HEK293 (cell line): Measurements from ENCODE around the gene CHCHD10.

Experiments used
- GLI2 ChIP-seq: fragments of 450-650 bp; formaldehyde crosslinking; IDR thresholded peaks from 2 replicates; pipeline ENCODE4; 2017; ENCODE audit warnings: missing biosample characterization, missing genetic modification characterization, low read depth, borderline replicate concordance
- KLF10 ChIP-seq: fragments of 450-650 bp; IDR thresholded peaks from 2 replicates; pipeline ENCODE4 v1.5.1; 2018; ENCODE audit warnings: missing biosample characterization, mild to moderate bottlenecking, missing genetic modification characterization
- KLF8 ChIP-seq: fragments of 450-650 bp; formaldehyde crosslinking; IDR thresholded peaks from 2 replicates; pipeline ENCODE4 v1.5.1; 2016; ENCODE audit warnings: missing biosample characterization, missing genetic modification characterization
- MZF1 ChIP-seq: fragments of 450-650 bp; formaldehyde crosslinking; IDR thresholded peaks from 2 replicates; pipeline ENCODE4 v1.5.1; 2017; ENCODE audit warnings: missing biosample characterization, missing genetic modification characterization, borderline replicate concordance
- ZBTB48 ChIP-seq: fragments of 450-650 bp; formaldehyde crosslinking; IDR thresholded peaks from 2 replicates; pipeline ENCODE4 v1.5.1; 2016; ENCODE audit warnings: missing biosample characterization, missing genetic modification characterization
- ZFP3 ChIP-seq: fragments of 450-650 bp; formaldehyde crosslinking; IDR thresholded peaks from 2 replicates; pipeline ENCODE4 v1.5.1; 2016; ENCODE audit warnings: low read depth, missing biosample characterization, missing genetic modification characterization
- ZNF146 ChIP-seq: fragments of 450-650 bp; formaldehyde crosslinking; IDR thresholded peaks from 2 replicates; pipeline ENCODE4 v1.5.1; 2016; ENCODE audit warnings: missing biosample characterization, missing genetic modification characterization
- ZNF223 ChIP-seq: fragments of 450-650 bp; formaldehyde crosslinking; IDR thresholded peaks from 2 replicates; pipeline ENCODE4 v1.5.1; 2016; ENCODE audit warnings: missing biosample characterization, missing genetic modification characterization
- ZNF416 ChIP-seq: fragments of 450-650 bp; formaldehyde crosslinking; IDR thresholded peaks from 2 replicates; pipeline ENCODE4 v1.5.1; 2016; ENCODE audit warnings: missing biosample characterization, missing genetic modification characterization
- ZNF426 ChIP-seq: fragments of 450-650 bp; formaldehyde crosslinking; IDR thresholded peaks from 2 replicates; pipeline ENCODE4 v1.5.1; 2017; ENCODE audit warnings: missing biosample characterization, missing genetic modification characterization, mild to moderate bottlenecking, inconsistent platforms, moderate library complexity
- ZNF48 ChIP-seq: fragments of 450-650 bp; formaldehyde crosslinking; IDR thresholded peaks from 2 replicates; pipeline ENCODE4 v1.5.1; 2016; ENCODE audit warnings: missing biosample characterization, missing genetic modification characterization
- ZNF544 ChIP-seq: fragments of 450-650 bp; formaldehyde crosslinking; IDR thresholded peaks from 2 replicates; pipeline ENCODE4 v1.5.0; 2017; ENCODE audit warnings: missing biosample characterization, missing genetic modification characterization
- ZNF555 ChIP-seq: fragments of 450-650 bp; formaldehyde crosslinking; conservative IDR thresholded peaks from 2 replicates; pipeline ENCODE4 v1.5.1; 2017; ENCODE audit warnings: missing biosample characterization, mild to moderate bottlenecking, missing genetic modification characterization, inconsistent platforms
- ZNF596 ChIP-seq: fragments of 450-650 bp; IDR thresholded peaks from 2 replicates; pipeline ENCODE4 v1.5.0; 2018; ENCODE audit warnings: missing biosample characterization, mild to moderate bottlenecking, missing genetic modification characterization, moderate library complexity
- ZNF623 ChIP-seq: fragments of 450-650 bp; formaldehyde crosslinking; IDR thresholded peaks from 2 replicates; pipeline ENCODE4 v1.5.1; 2016; ENCODE audit warnings: missing biosample characterization, missing genetic modification characterization
- ZNF792 ChIP-seq: fragments of 450-650 bp; formaldehyde crosslinking; IDR thresholded peaks from 2 replicates; pipeline ENCODE4 v1.5.1; 2016; ENCODE audit warnings: missing biosample characterization, missing genetic modification characterization
- ZSCAN30 ChIP-seq: fragments of 450-650 bp; IDR thresholded peaks from 2 replicates; pipeline ENCODE4 v1.5.1; 2018; ENCODE audit warnings: missing biosample characterization, mild to moderate bottlenecking, missing genetic modification characterization, moderate library complexity
- TF ChIP-seq, protein P1 (sequence below): fragments of 450-650 bp; formaldehyde crosslinking; IDR thresholded peaks from 2 replicates; pipeline ENCODE4 v1.5.1; 2016; ENCODE audit warnings: missing biosample characterization, missing genetic modification characterization
- TF ChIP-seq, protein P2 (sequence below): fragments of 450-650 bp; formaldehyde crosslinking; IDR thresholded peaks from 2 replicates; pipeline ENCODE4 v1.5.1; 2017; ENCODE audit warnings: missing biosample characterization, mild to moderate bottlenecking, missing genetic modification characterization, moderate library complexity
- TF ChIP-seq, protein P3 (sequence below): fragments of 450-650 bp; formaldehyde crosslinking; IDR thresholded peaks from 2 replicates; pipeline ENCODE4 v1.5.1; 2016; ENCODE audit warnings: missing biosample characterization, missing genetic modification characterization
- TF ChIP-seq, protein P4 (sequence below): fragments of 450-650 bp; formaldehyde crosslinking; IDR thresholded peaks from 2 replicates; pipeline ENCODE4; 2016; ENCODE audit warnings: missing biosample characterization, missing genetic modification characterization
- TF ChIP-seq, protein P5 (sequence below): fragments of 450-650 bp; formaldehyde crosslinking; IDR thresholded peaks from 2 replicates; pipeline ENCODE4 v1.5.1; 2016; ENCODE audit warnings: missing biosample characterization, missing genetic modification characterization
- TF ChIP-seq, protein P6 (sequence below): fragments of 450-650 bp; formaldehyde crosslinking; IDR thresholded peaks from 2 replicates; pipeline ENCODE4 v1.5.1; 2016; ENCODE audit warnings: missing biosample characterization, missing genetic modification characterization, borderline replicate concordance

CHCHD10 gene

DNA sequence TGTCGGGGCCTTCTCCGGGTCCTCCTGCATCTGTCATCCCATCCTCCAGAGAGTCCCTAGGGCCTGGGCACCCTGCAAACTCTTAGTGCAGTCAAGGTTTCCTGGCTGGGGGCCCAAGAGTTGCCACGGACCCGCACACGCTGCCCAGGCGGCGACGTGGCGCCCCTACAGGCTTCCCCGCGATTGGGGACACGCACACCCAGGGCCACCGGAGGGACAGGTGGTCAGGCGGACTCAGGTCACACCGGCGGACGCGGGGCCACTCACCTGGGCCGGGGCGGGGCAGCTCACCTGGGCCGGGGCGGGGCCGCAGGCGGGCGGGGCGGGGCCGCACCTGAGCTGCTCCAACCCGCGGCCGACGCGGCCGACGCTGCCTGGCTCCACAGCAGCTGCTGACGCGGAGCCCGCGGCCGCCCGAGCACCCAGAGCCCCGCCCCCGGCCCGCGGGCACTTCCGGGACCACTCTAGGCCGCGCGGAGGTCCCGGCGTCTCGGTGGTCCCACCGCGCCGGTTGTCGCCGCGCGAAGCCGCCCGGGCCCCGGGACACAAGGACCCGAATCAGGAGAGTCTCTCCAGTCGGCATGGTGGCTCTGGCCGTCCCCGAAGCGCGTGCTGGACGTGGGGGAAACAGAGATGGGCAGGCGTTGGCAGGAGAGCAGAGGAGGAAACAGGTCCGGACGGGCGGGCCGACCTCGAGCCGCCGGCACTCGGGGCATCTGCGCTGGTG, 16.9 kb downstream of the CHCHD10 start, which contains the start of gene ZNF70 (continued):
- no peak for TF ChIP-seq ZNF223 (tag by site-specific recombination)
- no peak for TF ChIP-seq MZF1 (tag by site-specific recombination)
- TF ChIP-seq, protein P1, sequence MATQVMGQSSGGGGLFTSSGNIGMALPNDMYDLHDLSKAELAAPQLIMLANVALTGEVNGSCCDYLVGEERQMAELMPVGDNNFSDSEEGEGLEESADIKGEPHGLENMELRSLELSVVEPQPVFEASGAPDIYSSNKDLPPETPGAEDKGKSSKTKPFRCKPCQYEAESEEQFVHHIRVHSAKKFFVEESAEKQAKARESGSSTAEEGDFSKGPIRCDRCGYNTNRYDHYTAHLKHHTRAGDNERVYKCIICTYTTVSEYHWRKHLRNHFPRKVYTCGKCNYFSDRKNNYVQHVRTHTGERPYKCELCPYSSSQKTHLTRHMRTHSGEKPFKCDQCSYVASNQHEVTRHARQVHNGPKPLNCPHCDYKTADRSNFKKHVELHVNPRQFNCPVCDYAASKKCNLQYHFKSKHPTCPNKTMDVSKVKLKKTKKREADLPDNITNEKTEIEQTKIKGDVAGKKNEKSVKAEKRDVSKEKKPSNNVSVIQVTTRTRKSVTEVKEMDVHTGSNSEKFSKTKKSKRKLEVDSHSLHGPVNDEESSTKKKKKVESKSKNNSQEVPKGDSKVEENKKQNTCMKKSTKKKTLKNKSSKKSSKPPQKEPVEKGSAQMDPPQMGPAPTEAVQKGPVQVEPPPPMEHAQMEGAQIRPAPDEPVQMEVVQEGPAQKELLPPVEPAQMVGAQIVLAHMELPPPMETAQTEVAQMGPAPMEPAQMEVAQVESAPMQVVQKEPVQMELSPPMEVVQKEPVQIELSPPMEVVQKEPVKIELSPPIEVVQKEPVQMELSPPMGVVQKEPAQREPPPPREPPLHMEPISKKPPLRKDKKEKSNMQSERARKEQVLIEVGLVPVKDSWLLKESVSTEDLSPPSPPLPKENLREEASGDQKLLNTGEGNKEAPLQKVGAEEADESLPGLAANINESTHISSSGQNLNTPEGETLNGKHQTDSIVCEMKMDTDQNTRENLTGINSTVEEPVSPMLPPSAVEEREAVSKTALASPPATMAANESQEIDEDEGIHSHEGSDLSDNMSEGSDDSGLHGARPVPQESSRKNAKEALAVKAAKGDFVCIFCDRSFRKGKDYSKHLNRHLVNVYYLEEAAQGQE (tag by site-specific recombination) = no peak
- TF ChIP-seq, protein P2, sequence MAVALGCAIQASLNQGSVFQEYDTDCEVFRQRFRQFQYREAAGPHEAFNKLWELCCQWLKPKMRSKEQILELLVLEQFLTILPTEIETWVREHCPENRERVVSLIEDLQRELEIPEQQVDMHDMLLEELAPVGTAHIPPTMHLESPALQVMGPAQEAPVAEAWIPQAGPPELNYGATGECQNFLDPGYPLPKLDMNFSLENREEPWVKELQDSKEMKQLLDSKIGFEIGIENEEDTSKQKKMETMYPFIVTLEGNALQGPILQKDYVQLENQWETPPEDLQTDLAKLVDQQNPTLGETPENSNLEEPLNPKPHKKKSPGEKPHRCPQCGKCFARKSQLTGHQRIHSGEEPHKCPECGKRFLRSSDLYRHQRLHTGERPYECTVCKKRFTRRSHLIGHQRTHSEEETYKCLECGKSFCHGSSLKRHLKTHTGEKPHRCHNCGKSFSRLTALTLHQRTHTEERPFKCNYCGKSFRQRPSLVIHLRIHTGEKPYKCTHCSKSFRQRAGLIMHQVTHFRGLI = no peak
- TF ChIP-seq ZNF623 (tag by site-specific recombination) = no peak
- TF ChIP-seq, protein P3, sequence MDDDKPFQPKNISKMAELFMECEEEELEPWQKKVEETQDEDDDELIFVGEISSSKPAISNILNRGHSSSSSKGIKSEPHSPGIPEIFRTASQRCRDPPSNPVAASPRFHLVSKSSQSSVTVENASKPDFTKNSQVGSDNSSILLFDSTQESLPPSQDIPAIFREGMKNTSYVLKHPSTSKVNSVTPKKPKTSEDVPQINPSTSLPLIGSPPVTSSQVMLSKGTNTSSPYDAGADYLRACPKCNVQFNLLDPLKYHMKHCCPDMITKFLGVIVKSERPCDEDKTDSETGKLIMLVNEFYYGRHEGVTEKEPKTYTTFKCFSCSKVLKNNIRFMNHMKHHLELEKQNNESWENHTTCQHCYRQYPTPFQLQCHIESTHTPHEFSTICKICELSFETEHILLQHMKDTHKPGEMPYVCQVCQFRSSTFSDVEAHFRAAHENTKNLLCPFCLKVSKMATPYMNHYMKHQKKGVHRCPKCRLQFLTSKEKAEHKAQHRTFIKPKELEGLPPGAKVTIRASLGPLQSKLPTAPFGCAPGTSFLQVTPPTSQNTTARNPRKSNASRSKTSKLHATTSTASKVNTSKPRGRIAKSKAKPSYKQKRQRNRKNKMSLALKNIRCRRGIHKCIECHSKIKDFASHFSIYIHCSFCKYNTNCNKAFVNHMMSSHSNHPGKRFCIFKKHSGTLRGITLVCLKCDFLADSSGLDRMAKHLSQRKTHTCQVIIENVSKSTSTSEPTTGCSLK = no peak
- TF ChIP-seq ZNF416 (tag by site-specific recombination) = no peak
- peak; percentile 51; the same call in 1 of the 2 replicates for TF ChIP-seq ZBTB48
- TF ChIP-seq ZNF426 = no peak
- no peak for TF ChIP-seq ZNF146
- TF ChIP-seq, protein P4, sequence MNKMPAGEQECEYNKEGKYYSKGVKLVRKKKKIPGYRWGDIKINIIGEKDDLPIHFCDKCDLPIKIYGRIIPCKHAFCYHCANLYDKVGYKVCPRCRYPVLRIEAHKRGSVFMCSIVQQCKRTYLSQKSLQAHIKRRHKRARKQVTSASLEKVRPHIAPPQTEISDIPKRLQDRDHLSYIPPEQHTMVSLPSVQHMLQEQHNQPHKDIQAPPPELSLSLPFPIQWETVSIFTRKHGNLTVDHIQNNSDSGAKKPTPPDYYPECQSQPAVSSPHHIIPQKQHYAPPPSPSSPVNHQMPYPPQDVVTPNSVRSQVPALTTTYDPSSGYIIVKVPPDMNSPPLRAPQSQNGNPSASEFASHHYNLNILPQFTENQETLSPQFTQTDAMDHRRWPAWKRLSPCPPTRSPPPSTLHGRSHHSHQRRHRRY (tag by site-specific recombination) = no peak
- TF ChIP-seq ZNF596 (tag by site-specific recombination) = no peak
- TF ChIP-seq ZNF48 (tag by site-specific recombination) = no peak
- TF ChIP-seq KLF8 (tag by site-specific recombination) = no peak
- TF ChIP-seq ZNF792 = no peak
- TF ChIP-seq, protein P5, sequence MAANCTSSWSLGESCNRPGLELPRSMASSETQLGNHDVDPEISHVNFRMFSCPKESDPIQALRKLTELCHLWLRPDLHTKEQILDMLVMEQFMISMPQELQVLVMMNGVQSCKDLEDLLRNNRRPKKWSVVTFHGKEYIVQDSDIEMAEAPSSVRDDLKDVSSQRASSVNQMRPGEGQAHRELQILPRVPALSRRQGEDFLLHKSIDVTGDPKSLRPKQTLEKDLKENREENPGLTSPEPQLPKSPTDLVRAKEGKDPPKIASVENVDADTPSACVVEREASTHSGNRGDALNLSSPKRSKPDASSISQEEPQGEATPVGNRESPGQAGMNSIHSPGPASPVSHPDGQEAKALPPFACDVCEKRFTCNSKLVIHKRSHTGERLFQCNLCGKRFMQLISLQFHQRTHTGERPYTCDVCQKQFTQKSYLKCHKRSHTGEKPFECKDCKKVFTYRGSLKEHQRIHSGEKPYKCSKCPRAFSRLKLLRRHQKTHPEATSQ (tag by site-specific recombination) = peak; percentile 79; the same call in 1 of the 2 replicates
- no peak for TF ChIP-seq GLI2
- no peak for TF ChIP-seq ZFP3 (tag by site-specific recombination)
- TF ChIP-seq ZSCAN30 (tag by site-specific recombination) = peak; percentile 45; the same call in 1 of the 2 replicates
- no peak for TF ChIP-seq ZNF555
- no peak for TF ChIP-seq ZNF544
- TF ChIP-seq, protein P6, sequence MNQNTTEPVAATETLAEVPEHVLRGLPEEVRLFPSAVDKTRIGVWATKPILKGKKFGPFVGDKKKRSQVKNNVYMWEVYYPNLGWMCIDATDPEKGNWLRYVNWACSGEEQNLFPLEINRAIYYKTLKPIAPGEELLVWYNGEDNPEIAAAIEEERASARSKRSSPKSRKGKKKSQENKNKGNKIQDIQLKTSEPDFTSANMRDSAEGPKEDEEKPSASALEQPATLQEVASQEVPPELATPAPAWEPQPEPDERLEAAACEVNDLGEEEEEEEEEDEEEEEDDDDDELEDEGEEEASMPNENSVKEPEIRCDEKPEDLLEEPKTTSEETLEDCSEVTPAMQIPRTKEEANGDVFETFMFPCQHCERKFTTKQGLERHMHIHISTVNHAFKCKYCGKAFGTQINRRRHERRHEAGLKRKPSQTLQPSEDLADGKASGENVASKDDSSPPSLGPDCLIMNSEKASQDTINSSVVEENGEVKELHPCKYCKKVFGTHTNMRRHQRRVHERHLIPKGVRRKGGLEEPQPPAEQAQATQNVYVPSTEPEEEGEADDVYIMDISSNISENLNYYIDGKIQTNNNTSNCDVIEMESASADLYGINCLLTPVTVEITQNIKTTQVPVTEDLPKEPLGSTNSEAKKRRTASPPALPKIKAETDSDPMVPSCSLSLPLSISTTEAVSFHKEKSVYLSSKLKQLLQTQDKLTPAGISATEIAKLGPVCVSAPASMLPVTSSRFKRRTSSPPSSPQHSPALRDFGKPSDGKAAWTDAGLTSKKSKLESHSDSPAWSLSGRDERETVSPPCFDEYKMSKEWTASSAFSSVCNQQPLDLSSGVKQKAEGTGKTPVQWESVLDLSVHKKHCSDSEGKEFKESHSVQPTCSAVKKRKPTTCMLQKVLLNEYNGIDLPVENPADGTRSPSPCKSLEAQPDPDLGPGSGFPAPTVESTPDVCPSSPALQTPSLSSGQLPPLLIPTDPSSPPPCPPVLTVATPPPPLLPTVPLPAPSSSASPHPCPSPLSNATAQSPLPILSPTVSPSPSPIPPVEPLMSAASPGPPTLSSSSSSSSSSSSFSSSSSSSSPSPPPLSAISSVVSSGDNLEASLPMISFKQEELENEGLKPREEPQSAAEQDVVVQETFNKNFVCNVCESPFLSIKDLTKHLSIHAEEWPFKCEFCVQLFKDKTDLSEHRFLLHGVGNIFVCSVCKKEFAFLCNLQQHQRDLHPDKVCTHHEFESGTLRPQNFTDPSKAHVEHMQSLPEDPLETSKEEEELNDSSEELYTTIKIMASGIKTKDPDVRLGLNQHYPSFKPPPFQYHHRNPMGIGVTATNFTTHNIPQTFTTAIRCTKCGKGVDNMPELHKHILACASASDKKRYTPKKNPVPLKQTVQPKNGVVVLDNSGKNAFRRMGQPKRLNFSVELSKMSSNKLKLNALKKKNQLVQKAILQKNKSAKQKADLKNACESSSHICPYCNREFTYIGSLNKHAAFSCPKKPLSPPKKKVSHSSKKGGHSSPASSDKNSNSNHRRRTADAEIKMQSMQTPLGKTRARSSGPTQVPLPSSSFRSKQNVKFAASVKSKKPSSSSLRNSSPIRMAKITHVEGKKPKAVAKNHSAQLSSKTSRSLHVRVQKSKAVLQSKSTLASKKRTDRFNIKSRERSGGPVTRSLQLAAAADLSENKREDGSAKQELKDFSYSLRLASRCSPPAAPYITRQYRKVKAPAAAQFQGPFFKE = no peak
- TF ChIP-seq KLF10 (tag by site-specific recombination) = peak; percentile 42; the same call in 1 of the 2 replicates
